ENCODE results near the gene PNMA8A.
A peak's percentile ranks its signal among the peaks of the same experiment; 100 is the strongest.

PNMA8A gene

DNA sequence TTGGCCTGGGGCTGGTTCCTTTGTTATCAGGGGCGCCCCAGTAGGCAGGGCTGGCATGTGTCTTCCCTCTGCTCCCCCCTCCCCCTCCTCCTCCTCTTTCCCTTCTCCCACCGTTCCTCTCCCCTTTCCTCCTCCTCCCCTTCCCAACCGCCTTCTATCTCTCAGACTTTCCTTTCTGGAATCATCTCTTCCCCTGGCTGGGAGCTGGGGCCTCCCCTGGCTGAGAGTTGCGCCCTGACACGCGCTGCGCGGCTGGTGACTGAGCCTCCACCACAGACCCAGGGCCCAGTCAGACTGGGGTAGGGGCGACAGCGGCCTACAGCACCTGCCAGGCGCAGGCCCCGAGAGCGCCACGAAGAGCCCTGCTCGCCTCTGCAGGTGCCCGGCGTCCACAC is 21.5 kb upstream of the PNMA8A start:
- no peak for DNase-seq

DNA sequence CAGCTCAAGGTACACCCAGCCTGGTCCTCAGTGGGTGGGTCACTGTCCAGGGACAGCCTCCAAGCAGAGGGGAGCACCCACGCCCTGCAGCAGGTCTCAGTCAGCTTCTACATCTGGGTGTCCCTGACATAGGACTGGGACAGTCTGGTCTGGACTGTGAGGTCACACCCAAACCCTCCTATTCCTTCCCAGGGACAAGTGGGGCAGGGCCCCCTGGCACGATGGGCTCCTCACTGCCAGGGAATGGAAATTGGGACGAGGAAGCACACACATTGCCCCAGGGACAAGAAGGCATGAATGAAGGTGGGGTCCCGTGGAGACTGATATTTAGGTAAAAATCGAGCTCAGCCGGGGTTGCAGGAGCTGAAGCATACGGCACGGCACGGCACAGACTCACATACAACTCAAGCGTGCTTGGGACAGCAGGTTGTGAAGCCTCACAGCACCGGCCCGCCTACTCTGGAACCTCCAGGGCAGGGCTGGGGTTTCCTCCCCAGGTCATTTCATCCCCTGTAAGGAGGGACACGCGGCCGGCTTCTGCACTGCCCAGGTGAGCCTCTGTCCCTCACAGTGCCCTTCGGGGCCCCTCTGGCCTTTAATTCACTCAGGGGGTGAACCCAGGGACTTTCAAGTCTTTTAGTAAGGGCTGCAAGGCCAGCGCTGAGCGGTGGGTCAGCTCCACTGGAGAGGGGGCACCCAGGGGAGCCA is 20.8 kb upstream of the PNMA8A start:
- DNase-seq = no peak

DNA sequence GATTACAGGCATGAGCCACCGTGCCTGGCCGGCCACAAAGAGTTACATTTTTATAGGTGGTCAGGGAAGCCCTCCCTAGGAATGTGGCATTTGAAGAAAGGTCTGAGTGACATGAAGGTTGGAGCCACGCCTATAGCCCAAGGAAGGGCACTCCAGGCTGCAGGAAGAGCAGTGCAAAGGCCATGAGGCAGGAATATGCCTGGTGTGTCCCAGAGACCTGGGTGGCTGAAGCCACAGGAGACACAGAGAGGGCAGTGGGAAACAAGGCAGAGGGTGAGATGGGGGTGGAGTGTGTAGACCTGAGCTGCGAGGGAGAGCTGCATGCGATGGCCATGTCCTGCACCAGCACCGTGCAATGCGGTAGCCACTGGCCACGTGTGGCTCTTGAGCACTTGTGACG is 19.4 kb upstream of the PNMA8A start:
- no peak for DNase-seq

DNA sequence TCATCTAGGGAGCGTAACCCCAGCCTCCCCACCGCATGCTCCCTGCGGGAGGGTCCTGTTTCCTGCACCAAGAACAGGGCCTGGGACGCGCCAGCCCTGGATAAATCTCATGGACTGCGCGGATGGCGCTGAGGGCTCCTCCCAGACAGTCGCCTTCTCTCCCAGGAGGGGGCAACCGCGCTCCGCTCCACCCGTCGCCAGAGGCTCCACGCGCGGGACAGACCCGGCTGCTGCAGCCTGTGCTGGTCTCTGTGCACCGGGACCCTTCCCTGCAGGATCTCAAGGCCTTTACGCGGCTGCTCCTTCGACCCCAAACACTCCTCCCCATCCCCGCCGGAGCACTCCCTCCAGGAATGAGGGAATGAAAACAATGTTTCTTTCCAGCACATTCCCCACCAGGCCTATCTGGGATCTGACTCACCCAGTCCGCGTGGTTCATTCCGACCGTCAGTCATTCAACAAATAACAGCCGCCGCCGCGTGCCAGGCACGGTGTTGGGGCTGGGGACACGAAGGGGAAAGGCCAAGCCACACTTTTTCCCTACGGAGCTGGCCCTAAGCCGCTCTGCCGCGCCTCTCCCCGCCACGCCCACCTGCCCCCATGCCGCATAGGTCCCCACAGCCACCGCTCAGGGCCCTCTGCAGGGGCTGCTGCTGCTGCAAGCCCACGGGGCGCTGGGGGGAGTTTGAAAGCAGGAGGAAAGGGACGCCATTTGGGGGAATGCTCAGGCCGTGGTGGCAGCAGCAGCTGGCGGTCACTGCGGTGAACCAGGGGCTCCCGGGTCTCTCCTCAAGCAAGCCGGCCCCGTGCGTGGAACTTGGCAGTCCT is 18.3 kb upstream of the PNMA8A start:
- DNase-seq = no peak

DNA sequence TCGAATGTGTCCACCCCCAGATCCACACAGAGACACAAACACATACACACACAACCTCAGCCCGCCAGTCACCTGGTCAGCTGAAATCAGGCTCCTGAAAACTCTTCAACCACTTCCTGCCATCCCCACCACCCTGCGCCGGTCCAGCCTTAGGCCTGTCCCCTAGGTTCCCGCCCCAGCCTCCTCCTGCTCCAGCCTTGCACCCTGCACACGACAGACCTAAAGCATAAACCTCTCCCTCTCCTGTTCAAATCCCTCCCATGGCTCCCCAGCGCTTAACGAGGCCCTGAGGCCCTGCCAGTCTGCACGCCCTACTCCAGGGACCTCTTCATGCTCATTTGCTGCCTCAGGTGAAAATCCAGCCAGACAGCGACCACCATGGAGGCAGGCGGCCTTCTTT is 17.2 kb upstream of the PNMA8A start:
- DNase-seq = no peak

DNA sequence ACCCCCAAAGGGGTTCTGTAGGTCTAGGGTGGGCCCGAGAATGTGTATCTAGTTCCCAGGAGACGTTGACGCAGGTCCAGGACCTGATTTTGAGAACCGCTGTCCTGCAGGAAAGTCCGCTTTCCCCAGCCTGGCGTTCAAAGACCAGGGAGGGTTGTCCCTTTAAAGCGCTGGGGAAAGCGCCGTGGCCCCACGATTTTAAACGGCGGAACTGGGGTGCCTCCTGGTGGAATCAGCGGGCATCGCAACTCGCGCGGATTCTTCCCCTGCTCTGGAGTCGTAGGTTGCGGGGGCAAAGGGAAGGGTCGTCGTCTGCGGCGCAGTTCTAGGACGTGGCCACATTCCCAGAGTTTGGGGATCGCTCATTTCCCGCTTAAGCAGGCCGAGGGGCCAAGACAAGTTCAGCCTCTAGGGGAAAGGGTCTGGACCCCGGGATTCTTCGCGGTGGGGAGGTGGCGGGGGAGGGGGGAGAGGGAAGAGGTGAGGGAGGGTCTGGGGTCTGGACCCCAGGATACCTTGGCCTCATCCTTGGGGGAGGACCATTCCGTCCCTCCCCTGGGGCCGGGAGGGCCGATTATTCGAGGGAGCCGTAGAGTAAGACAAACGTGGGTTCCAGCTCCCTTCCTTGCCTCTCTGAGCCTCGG is 16.6 kb upstream of the PNMA8A start:
- peak; percentile 60 for DNase-seq

DNA sequence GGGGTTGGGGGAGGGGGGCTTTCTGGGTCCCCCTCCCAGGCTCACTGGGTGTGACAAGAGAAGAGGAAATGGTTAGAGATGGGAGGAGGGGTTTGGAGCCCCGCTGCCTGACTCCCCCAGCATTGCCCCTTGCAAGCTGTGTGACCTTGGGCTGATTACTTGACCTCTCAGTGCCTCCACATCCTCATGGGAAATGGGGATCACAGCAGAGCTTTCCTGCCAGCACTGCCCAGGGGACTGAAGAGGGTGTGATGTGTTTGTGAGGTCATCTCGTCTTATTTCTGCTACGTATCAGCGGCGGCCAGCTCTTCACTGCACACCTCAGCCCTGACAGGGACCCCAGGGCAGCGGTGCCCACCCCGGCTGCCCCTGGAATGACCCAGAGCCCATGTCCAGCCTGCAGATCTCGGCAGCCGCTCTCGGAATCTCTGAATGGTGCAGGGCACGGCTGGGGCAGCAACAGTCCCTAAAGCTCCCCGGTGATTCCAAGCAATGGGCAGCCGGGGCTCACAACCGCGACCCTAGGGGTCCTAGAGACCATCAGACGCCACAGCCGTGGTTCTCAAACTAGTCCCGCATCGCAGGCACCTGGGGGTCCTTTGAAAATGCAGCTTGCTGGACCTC is 15.9 kb upstream of the PNMA8A start:
- DNase-seq = no peak

DNA sequence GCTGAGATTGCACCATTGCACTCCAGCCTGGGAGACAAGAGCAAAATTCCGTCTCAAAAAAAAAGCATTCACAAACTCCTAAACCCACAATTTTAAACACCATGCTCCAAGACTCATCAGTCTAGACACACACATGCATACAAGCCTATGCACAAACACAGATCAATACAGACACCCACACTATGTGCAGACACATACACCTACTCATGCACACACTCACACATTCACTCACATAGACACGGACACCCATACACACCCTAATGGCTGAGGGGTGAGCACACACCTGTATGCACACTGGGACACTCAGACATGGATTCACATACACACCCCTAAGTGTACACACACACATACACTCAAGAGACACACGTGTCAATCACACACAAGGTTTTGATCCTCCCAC is 15.0 kb upstream of the PNMA8A start:
- DNase-seq = no peak

DNA sequence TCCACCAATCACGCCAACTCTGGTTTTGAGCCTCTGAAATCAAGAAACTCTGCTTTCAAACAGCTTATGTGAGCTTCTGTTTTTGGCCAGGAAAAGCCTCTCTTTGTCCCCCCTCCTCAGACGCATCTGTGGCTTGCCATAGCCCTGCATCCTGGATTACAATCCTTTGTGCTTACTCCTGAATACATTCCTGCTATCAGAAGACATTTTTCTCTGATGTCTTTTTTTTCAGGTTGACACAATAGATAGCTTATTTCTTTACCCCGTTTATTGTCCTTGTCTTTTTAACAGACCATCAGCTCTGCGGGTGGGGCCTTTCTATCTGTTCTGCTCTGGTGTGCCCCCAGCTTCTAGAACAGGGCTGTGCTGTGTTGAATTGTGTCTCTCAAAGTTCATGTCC is 13.3 kb upstream of the PNMA8A start:
- no peak for DNase-seq

DNA sequence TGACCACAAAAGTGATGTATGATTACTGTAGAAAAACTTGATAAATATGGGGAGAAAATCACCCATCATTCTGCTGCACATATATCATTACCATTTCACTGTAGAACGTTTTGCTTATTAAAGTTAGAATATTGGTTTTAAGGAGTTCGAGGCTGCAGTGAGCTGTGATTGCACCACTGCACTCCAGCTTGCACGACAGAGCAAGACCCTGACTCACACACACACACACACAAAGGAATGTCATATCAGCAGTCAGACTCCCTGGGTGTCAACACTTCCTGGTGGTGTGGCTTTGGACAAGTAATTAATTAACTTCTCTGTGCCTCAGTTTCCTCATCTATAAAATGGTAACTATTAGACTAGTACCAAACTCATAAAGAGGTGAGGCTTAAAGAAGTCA is 11.3 kb upstream of the PNMA8A start:
- no peak for DNase-seq

DNA sequence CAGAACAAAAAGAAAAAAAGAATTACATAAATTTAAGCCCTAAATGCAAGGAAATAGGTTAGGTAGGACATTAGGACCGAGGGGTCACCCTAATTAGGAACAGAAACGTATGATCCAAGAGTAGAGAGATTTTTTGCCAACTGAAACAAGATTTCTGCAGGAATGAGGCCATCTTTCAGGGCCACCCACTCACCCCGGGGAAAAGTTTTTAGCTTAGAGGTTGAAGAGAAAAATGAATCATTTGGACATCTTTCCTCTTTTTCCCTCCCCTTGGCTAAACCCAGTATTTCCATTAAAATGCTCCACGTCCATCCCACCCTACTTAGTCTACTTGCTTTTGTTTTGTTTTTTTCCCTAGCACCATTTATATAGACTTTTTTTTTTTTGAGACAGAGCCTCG is 10.6 kb upstream of the PNMA8A start:
- DNase-seq = no peak

DNA sequence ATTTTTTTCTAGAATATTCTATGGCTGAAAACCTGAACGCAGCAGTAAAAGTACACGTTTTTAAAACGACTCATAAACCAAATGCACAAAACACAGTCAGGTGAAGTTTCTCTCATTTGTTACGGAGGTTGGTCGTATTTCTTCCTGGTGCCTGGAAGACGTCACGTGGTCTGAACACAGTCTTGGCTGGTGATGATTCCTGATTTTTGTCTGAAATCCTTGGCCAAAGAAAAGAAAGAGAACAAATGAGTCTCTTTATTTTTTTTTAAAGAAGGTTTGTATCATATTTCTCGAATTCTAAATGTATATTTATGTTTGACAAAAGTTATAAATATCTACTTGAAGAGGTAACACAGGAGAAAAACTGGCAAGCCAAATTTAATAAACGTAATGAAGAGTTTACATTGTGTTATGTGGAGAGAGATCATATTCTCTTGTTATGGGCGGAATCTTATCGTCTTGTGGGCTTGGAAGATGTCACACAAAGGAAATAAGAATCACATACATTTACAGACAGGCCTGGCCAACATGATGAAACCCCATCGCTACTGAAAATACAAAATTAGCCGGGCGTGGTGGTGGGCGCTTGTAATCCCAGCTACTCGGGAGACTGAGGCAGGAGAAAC is 10.0 kb upstream of the PNMA8A start:
- no peak for DNase-seq

DNA sequence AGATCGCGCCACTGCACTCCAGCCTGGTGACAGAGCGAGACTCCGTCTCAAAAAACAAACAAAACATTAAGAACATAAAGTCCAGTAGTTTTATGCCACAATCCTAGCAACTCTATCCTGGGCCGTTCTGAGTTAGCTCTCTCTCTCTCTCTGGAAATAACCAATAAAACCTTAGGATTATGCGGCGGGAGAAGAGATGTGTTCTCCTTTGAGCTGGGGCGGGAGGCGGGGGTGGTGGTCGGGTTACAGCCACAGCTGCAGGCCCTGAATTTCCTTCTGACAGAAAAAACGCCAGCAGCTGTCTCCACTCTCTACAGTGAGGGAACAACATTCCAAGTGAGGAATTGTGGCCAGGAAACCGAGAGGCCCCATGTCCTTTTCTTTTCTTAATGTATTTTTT is 9.1 kb upstream of the PNMA8A start:
- no peak for DNase-seq

DNA sequence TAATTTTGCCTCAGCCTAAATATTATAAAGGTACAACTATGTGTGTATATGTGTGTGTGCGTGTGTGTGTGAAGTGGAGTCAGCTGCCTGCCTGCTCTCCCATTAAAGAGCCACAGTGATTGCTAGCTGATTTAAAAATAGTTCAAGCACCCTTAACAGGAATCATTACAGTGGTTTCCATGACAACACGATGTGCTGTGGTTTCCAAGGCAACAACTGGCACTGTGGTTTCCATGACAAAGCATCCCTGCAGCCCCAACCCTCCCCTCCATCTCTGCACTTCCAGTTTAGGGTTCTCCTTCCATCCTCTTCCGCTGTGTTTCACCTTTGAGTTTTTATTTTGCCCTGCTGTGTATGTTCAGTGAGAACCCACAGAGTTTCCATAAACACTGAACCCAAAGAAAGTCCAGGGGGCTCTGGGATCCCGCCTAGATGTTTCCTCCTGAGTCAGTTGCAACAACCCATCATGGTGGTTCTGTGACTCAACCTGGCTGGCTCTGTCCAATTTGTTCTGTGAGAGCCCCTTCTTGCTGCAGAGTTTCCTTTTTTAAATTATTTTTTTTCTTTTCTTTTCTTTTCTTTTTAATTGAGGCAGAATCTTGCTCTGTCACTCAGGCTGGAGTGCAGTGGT is 7.1 kb upstream of the PNMA8A start:
- DNase-seq = peak; percentile 31

DNA sequence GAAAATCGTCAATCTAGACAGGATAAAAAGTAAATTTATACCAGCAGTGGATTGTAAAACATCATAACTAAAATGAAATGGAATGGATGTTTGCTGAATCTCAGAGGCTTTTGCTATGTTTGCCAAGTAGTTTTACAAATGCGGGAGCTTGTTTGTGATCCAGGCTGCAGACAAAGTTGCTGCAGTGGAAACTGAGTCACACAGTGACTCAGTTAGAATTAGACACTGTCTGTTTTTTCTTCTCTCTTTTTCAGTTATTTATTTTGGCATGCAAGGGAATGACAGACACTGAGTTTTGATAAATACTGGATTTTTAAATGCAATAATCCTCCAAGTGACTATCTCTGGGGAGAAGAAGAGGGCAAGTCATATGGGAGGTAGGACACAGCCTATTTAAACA is 4.6 kb upstream of the PNMA8A start:
- DNase-seq = no peak

DNA sequence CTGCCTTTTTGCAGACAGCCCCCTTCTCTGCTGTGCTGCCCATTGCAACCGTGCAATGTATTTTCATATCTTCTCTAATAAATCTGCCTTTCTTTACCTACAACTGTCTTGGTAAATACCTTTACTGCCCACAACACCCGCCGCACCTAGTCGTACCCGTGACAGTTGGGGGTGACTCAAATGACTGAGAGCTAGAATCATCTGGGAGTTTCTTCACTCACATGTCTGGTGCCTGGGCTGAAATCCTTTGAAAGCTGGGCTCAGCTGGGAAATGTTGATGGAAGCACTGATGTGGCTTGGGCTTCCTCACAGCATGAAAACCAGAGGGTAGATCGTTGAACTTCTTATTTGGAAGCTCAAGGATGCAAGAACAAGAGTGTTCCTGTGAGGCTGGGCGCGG is 2.8 kb upstream of the PNMA8A start:
- DNase-seq = no peak

DNA sequence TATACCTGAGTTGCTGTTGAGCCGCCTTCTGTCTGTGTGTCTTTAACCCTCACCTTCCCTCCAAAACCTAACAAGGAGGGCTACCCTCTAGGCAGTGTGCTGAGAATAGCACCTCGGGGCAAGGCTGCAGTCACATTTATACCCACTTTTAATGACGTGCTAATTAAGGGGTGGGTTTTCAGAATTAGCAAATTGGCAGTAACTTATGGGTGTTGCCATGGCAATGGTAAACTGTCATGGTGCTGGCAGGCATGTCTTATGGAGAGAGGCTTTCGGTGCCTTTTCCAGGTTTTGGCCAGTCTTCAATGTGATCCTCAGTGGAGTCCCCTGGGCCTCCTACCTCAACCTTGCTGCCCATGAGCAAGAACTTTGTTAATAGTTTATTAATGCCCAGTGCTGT is 1.2 kb upstream of the PNMA8A start:
- no peak for DNase-seq

DNA sequence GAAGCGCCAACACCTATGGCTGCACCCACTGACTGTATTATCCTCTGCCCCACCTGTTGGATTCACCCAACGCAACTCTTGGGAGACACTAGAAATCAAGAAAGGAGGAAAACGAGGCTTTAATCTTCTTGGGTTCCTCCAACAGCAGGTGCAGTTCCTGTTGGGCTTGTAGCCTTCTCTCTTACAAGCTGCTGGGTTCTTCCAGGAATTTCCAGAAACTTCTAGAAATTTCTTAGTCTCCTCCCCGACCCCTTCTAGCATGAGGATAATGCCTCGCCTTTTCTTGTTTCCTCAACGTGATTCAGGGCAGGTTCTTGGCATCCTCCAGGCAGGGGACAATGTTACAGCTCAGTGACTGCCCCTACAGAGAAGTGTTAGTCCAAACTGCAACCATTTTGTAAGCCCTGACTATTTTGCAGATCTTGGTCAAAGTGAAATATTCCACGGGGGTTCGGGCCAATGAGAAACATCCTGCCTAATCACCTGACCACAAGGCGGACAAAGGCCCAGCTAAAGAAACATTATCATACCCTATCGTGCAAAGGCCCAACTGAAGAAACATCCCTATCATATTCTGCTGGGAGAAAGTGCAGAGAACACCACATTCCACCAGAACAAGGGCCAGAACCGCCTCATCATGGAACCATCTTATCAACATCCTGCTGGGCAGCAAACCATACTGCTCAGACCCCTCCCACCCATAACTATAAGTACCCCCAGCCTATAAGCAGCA is 614 bp upstream of the PNMA8A start:
- no peak for DNase-seq

DNA sequence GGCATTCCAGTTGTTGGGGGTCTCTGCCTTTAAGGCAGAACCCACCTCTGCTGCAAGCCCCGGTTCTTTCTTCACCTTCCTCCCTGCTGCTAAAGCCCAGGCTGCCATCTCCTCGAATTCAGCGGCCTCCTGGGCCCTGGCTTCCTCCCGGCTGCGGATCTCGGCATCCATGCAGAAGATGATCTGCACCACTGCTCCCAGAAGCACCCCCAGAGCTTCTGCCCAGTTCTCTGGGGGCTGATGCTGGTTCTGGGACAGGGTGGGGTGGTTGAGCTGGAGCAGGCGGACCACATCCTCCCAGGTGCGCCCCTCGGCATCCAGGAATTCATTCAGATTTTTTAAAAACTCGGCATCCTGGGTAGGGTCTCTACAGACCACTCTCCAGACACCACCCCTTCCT is 987 bp downstream of the PNMA8A start:
- no peak for DNase-seq

DNA sequence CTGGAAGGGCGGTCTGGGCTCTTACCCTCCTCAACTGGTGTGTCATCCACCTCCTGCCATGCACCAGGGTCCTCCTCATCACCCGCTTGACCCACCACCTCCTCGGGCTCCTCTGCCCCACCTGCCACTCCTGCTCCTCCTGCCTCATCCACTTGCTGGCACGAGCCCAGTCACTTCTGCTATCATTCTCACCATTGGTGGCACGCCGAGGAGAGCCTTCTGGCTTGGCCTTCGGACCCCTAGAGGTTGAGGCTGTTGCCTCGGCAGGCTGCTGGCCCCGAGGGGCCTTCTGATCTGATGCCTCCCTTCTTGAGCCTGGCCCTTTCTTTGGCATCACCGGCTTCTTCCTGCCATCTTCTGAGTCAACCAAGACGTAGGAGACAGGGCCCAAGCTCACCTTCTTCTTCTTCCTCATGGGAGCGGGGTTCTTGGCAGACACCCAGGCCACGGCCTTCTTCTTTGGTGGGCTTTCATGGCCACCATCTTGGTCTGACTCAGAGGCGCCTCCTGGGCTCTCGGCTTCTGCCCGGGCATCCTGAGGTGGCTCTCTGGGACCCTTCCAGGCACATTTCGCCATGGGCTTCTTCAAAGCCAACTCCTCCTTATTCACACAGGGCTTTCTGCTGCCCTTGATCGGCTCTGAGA is 1.7 kb downstream of the PNMA8A start:
- no peak for DNase-seq

DNA sequence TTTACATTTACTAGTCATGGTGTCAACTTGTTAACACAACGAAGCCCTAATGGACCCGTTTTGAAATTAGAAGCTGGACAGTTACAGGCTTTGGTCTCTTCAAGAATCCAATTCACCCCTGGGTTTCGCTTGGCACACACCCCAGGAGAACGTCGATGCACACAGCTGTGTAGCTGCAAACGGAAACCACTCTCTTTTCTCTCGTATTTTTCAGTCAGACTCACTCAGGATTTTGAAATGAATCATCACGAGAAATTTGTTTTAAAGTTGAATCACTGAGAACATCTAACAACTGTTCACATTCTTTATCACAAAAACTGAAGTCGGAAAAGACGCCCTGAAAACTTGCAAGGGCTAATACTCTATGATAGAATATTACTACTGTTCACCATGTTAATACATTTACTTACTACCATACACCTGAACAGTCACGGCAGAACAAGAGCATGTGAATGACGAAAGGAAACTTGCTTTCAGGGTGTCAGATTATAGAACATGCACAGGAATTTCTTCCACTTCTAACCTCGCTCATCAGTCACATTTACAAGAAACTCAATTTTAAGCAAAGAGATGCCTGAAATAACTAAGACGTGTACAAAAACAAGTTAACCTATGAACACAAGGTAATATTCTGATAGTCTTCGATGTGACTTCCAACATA is 4.7 kb downstream of the PNMA8A start:
- no peak for DNase-seq
